Measurements from ENCODE around the gene CHMP6. TPM values are rescaled to one million over a fixed set of nuclear protein-coding genes. Genes with fewer than 3 reads are reported as not detected.

Gene CHMP6
- total RNA-seq, 1 donor from 2014 or later = 22.5 TPM

- DNase-seq = no peak
Observed at GRCh38 chr17:80956321-80957190, 35.1 kb upstream of the CHMP6 start.

GRCh38 chr17:80957461-80957941 lies 34.1 kb upstream of the CHMP6 start:
- DNase-seq = no peak

GRCh38 chr17:80959330-80960036 lies 32.2 kb upstream of the CHMP6 start:
- DNase-seq = peak; percentile 96

GRCh38 chr17:80960037-80960796 lies 31.4 kb upstream of the CHMP6 start:
- DNase-seq = no peak

- DNase-seq = no peak
Observed at GRCh38 chr17:80960797-80961452, 30.7 kb upstream of the CHMP6 start.

- peak; percentile 83 for DNase-seq
Observed at GRCh38 chr17:80961541-80962330, 29.9 kb upstream of the CHMP6 start.

- no peak for DNase-seq
Observed at GRCh38 chr17:80962356-80963329, 29.0 kb upstream of the CHMP6 start.

GRCh38 chr17:80963812-80964543 lies 27.7 kb upstream of the CHMP6 start:
- DNase-seq = peak; percentile 31

- no peak for DNase-seq
Observed at GRCh38 chr17:80964544-80964856, 27.1 kb upstream of the CHMP6 start.

GRCh38 chr17:80964859-80965580 lies 26.6 kb upstream of the CHMP6 start:
- peak; percentile 53 for DNase-seq

GRCh38 chr17:80965606-80966005 lies 26.0 kb upstream of the CHMP6 start:
- no peak for DNase-seq

GRCh38 chr17:80967404-80967872 lies 24.2 kb upstream of the CHMP6 start:
- DNase-seq = no peak

- DNase-seq = peak; percentile 96
Observed at GRCh38 chr17:80968602-80969029, 23.0 kb upstream of the CHMP6 start.

GRCh38 chr17:80969030-80969673 lies 22.5 kb upstream of the CHMP6 start:
- DNase-seq = no peak

GRCh38 chr17:80969674-80970043 lies 22.0 kb upstream of the CHMP6 start:
- DNase-seq = no peak

GRCh38 chr17:80970044-80970761 lies 21.4 kb upstream of the CHMP6 start:
- peak; percentile 89 for DNase-seq
